WI38 (cell line): Measurements from ENCODE around the gene BABAM1.
"Not testable (repeated sequence)": the region's sequence is repeated elsewhere in the genome, so short reads cannot be mapped to it uniquely, and the experiment has no call there.

Source experiments
- H3K4me3 ChIP-seq: 2 replicates; pipeline ENCODE4 v1.5.1; 2011; ENCODE audit warnings: low read depth, mild to moderate bottlenecking, control low read depth, low read length
- CTCF ChIP-seq: IDR thresholded peaks from 2 replicates; pipeline ENCODE4 v1.5.1; 2012; ENCODE audit warnings: low read depth, mild to moderate bottlenecking, control low read depth, low read length

The BABAM1 gene

GRCh38 chr19:17286752-17287151, 19.5 kb downstream of the BABAM1 start:
- no peak overlapping the region for H3K4me3 ChIP-seq
- no peak for TF ChIP-seq CTCF

GRCh38 chr19:17289489-17289888, 22.2 kb downstream of the BABAM1 start:
- TF ChIP-seq CTCF = no peak
- no peak overlapping the region for H3K4me3 ChIP-seq

GRCh38 chr19:17292301-17293074, 25.2 kb downstream of the BABAM1 start:
- peak overlapping the region; percentile 56 for H3K4me3 ChIP-seq

GRCh38 chr19:17293605-17294004, 26.4 kb downstream of the BABAM1 start:
- no peak overlapping the region for H3K4me3 ChIP-seq
- TF ChIP-seq CTCF = no peak

More at GRCh38 chr19:17292301-17293074, 25.2 kb downstream of the BABAM1 start:
- peak; percentile 78 for TF ChIP-seq CTCF

GRCh38 chr19:17294051-17294891, 27.0 kb downstream of the BABAM1 start:
- TF ChIP-seq CTCF = no peak
- no peak overlapping the region for H3K4me3 ChIP-seq

- H3K4me3 ChIP-seq = not testable (repeated sequence)
Measured at GRCh38 chr19:17295551-17295950, 28.3 kb downstream of the BABAM1 start.

GRCh38 chr19:17296273-17296672, 29.0 kb downstream of the BABAM1 start:
- no peak overlapping the region for H3K4me3 ChIP-seq
- no peak for TF ChIP-seq CTCF
